Osteocyte (in vitro differentiated cells): ENCODE results near the gene GALNT9. TPM values are rescaled to one million over a fixed set of nuclear protein-coding genes. Genes with fewer than 3 reads are reported as not detected.

Experiments used
- DNase-seq: peaks from one replicate; pipeline ENCODE4 v3.0.0; 2021; ENCODE audit warnings: mixed read lengths; ENCODE audit not compliant: unreplicated experiment; ENCODE audit errors: extremely low spot score
- H3K27ac Mint-ChIP-seq: one replicate; pipeline ENCODE4 v1.8.0; 2021; ENCODE audit warnings: mild to moderate bottlenecking, mixed read lengths; ENCODE audit not compliant: unreplicated experiment
- H3K27me3 Mint-ChIP-seq: one replicate; pipeline ENCODE4 v1.8.0; 2021; ENCODE audit warnings: mixed read lengths; ENCODE audit not compliant: unreplicated experiment
- H3K36me3 Mint-ChIP-seq: one replicate; pipeline ENCODE4 v1.8.0; 2021; ENCODE audit warnings: mixed read lengths; ENCODE audit not compliant: unreplicated experiment
- H3K4me1 Mint-ChIP-seq: one replicate; pipeline ENCODE4 v1.8.0; 2021; ENCODE audit warnings: mixed read lengths; ENCODE audit not compliant: unreplicated experiment
- H3K4me3 Mint-ChIP-seq: one replicate; pipeline ENCODE4 v1.8.0; 2021; ENCODE audit warnings: mild to moderate bottlenecking, moderate library complexity, mixed read lengths; ENCODE audit not compliant: unreplicated experiment
- H3K9me3 Mint-ChIP-seq: one replicate; pipeline ENCODE4 v1.8.0; 2021; ENCODE audit warnings: mixed read lengths; ENCODE audit not compliant: unreplicated experiment
- CTCF ChIP-seq: fragments of 200-600 bp; sonication (generic); IDR thresholded peaks from 2 replicates; pipeline ENCODE4 v1.5.0; 2021; ENCODE audit warnings: antibody characterized with exemption, mild to moderate bottlenecking, moderate library complexity
- total RNA-seq: library from RNA; stranded (reverse); gene quantifications from 2 replicates; pipeline ENCODE4 v1.2.1, GENCODE V29; 2021

Gene GALNT9
- total RNA-seq, 1 donor from 2014 or later: not detected

- Mint-ChIP-seq H3K27me3 (peaks cover 17% of the 10 kb centered on the region), H3K4me1 (no peaks in the 10 kb centered on the region), H3K27ac (no peak overlapping the region), H3K36me3 (no peaks in the 10 kb centered on the region), H3K9me3 (no peaks in the 10 kb centered on the region), H3K4me3 (no peak overlapping the region)
- TF ChIP-seq CTCF: no peak
- DNase-seq: no peak
Observed at GRCh38 chr12:132338781-132339180, 9.4 kb upstream of the GALNT9 start.

GRCh38 chr12:132338311-132338710, 8.9 kb upstream of the GALNT9 start:
- Mint-ChIP-seq H3K27me3 (peaks cover 17% of the 10 kb centered on the region), H3K27ac (no peak overlapping the region), H3K36me3 (no peaks in the 10 kb centered on the region), H3K4me1 (no peaks in the 10 kb centered on the region), H3K4me3 (no peak overlapping the region), H3K9me3 (no peaks in the 10 kb centered on the region)
- TF ChIP-seq CTCF: no peak
- DNase-seq: no peak

- H3K27ac Mint-ChIP-seq: no peak overlapping the region
Observed at GRCh38 chr12:132337557-132337956, 8.2 kb upstream of the GALNT9 start.

GRCh38 chr12:132336451-132337413, 7.3 kb upstream of the GALNT9 start:
- TF ChIP-seq CTCF: no peak
- Mint-ChIP-seq H3K36me3 (no peaks in the 10 kb centered on the region), H3K27me3 (peaks cover 14% of the 10 kb centered on the region), H3K4me1 (no peaks in the 10 kb centered on the region), H3K9me3 (no peaks in the 10 kb centered on the region), H3K4me3 (no peak overlapping the region), H3K27ac (no peak overlapping the region)
- DNase-seq: no peak

More at GRCh38 chr12:132337557-132337956, 8.2 kb upstream of the GALNT9 start:
- no peak for DNase-seq
- TF ChIP-seq CTCF: no peak
- no peaks in the 10 kb centered on the region for H3K9me3 Mint-ChIP-seq
- H3K4me1 Mint-ChIP-seq: no peaks in the 10 kb centered on the region
- H3K27me3 Mint-ChIP-seq: peaks cover 14% of the 10 kb centered on the region
- H3K36me3 Mint-ChIP-seq: no peaks in the 10 kb centered on the region
- H3K4me3 Mint-ChIP-seq: no peak overlapping the region

- Mint-ChIP-seq H3K27me3 (peaks cover 18% of the 10 kb centered on the region), H3K4me1 (no peaks in the 10 kb centered on the region)
- no peak for DNase-seq
Observed at GRCh38 chr12:132335179-132335756, 5.9 kb upstream of the GALNT9 start.

More at GRCh38 chr12:132335179-132335756, 5.9 kb upstream of the GALNT9 start:
- Mint-ChIP-seq H3K27ac (no peak overlapping the region), H3K9me3 (no peaks in the 10 kb centered on the region), H3K4me3 (no peak overlapping the region), H3K36me3 (no peaks in the 10 kb centered on the region)
- no peak for TF ChIP-seq CTCF
